Activated naive CD4-positive, alpha-beta T cell treated with anti-CD3 and anti-CD28 coated beads for 36 hours (primary cell): ENCODE data around the gene SLFN14. TPM values are rescaled to one million over a fixed set of nuclear protein-coding genes. Genes with fewer than 3 reads are reported as not detected.
"Not testable (repeated sequence)": the region's sequence is repeated elsewhere in the genome, so short reads cannot be mapped to it uniquely, and the experiment has no call there.

Experiments
- CTCF ChIA-PET: fragments of 350-600 bp; sonication (Branson Sonifier 250); formaldehyde crosslinking; loops from one replicate; lab custom pipeline; 2021; ENCODE audit warnings: antibody characterized with exemption; lab: Charles Lee
- DNase-seq: peaks from one replicate; pipeline ENCODE4 v3.0.0-alpha.2; 2020
- H3K27ac Mint-ChIP-seq: one replicate; pipeline ENCODE4 v1.8.0; 2021; ENCODE audit warnings: mild to moderate bottlenecking, mixed read lengths
- H3K27me3 Mint-ChIP-seq: one replicate; pipeline ENCODE4 v1.8.0; 2021; ENCODE audit warnings: low read depth, mixed read lengths
- H3K36me3 Mint-ChIP-seq: one replicate; pipeline ENCODE4 v1.8.0; 2021; ENCODE audit warnings: low read depth, mixed read lengths
- H3K4me1 Mint-ChIP-seq: one replicate; pipeline ENCODE4 v1.8.0; 2021; ENCODE audit warnings: low read depth, mixed read lengths
- H3K4me3 Mint-ChIP-seq: one replicate; pipeline ENCODE4 v1.8.0; 2021; ENCODE audit warnings: mild to moderate bottlenecking, moderate library complexity, mixed read lengths
- H3K9me3 Mint-ChIP-seq: one replicate; pipeline ENCODE4 v1.8.0; 2021; ENCODE audit warnings: mixed read lengths
- intact Hi-C: fragments of 100-400 bp; cut with micrococcal nuclease; formaldehyde crosslinking; loops from one replicate; pipeline ENCODE4 v1.15.1; 2023
- total RNA-seq, 2 experiments: library from RNA; stranded (reverse); gene quantifications; one replicate each; pipeline ENCODE4 v1.2.3, GENCODE V29; 2021

The SLFN14 gene
- total RNA-seq, 2 experiments from 2014 or later, result not detected

- Mint-ChIP-seq H3K4me3 (no peak overlapping the region), H3K4me1 (peaks cover 87% of the 10 kb centered on the region), H3K9me3 (no peaks in the 10 kb centered on the region), H3K36me3 (peaks cover 37% of the 10 kb centered on the region), H3K27me3 (no peaks in the 10 kb centered on the region), H3K27ac (no peak overlapping the region)
- CTCF ChIA-PET, result no interaction called here
- DNase-seq, result no peak
- intact Hi-C loops, result no loop called here
These were observed 40.6 kb downstream of the SLFN14 start for GRCh38 chr17:35519906-35520442.

GRCh38 chr17:35519439-35519838 lies 41.2 kb downstream of the SLFN14 start:
- CTCF ChIA-PET, result no interaction called here
- no peak overlapping the region for H3K27ac Mint-ChIP-seq

GRCh38 chr17:35518431-35518830 lies 42.2 kb downstream of the SLFN14 start:
- H3K27ac Mint-ChIP-seq, H3K27me3 Mint-ChIP-seq, intact Hi-C loops, H3K9me3 Mint-ChIP-seq, H3K4me3 Mint-ChIP-seq, DNase-seq: not testable (repeated sequence)
- peaks cover 50% of the 10 kb centered on the region for H3K36me3 Mint-ChIP-seq
- CTCF ChIA-PET, result interaction anchor here (0.6 kb wide), 1 partner anchor 270 kb away, joined by 3 read pairs; no protein-coding TSS in a partner anchor
- peaks cover 82% of the 10 kb centered on the region for H3K4me1 Mint-ChIP-seq

More at GRCh38 chr17:35519439-35519838, 41.2 kb downstream of the SLFN14 start:
- intact Hi-C loops, result no loop called here
- H3K4me1 Mint-ChIP-seq, result peaks cover 84% of the 10 kb centered on the region
- DNase-seq, result no peak
- H3K4me3 Mint-ChIP-seq, result no peak overlapping the region
- H3K27me3 Mint-ChIP-seq, result no peaks in the 10 kb centered on the region
- no peaks in the 10 kb centered on the region for H3K9me3 Mint-ChIP-seq
- peaks cover 41% of the 10 kb centered on the region for H3K36me3 Mint-ChIP-seq

GRCh38 chr17:35515027-35515426 lies 45.6 kb downstream of the SLFN14 start:
- no peaks in the 10 kb centered on the region for H3K27me3 Mint-ChIP-seq
- intact Hi-C loops, result no loop called here
- CTCF ChIA-PET, result no interaction called here
- peaks cover 55% of the 10 kb centered on the region for H3K36me3 Mint-ChIP-seq
- no peak for DNase-seq
- no peak overlapping the region for H3K27ac Mint-ChIP-seq
- peaks cover 68% of the 10 kb centered on the region for H3K4me1 Mint-ChIP-seq
- no peaks in the 10 kb centered on the region for H3K9me3 Mint-ChIP-seq
- H3K4me3 Mint-ChIP-seq, result no peak overlapping the region

GRCh38 chr17:35514564-35514963 lies 46.1 kb downstream of the SLFN14 start:
- H3K4me1 Mint-ChIP-seq, result peaks cover 66% of the 10 kb centered on the region
- H3K27ac Mint-ChIP-seq, result no peak overlapping the region
- intact Hi-C loops, result no loop called here
- no peaks in the 10 kb centered on the region for H3K9me3 Mint-ChIP-seq
- CTCF ChIA-PET, result no interaction called here
- no peaks in the 10 kb centered on the region for H3K27me3 Mint-ChIP-seq
- no peak for DNase-seq
- no peak overlapping the region for H3K4me3 Mint-ChIP-seq
- peaks cover 54% of the 10 kb centered on the region for H3K36me3 Mint-ChIP-seq

Other genes with a start within 250 kb of the SLFN14 start
- 10 to 100 TPM; 46.4 to 49.6 TPM for gene SLFN11, start 187.2 kb downstream of the SLFN14 start, total RNA-seq
- gene SLFN12, start 128.3 kb downstream of the SLFN14 start, total RNA-seq, result 1 to 10 TPM; 5.3 to 5.6 TPM
- gene SLFN13, start 112.1 kb downstream of the SLFN14 start, total RNA-seq, result 10 to 100 TPM; 28.6 to 30.1 TPM
- 10 to 100 TPM; 23.5 to 25.2 TPM for gene SLFN12L, start 23.1 kb downstream of the SLFN14 start, total RNA-seq
- 1 to 10 TPM; 6.2 to 6.5 TPM for gene PEX12, start 17.8 kb upstream of the SLFN14 start, total RNA-seq
- gene AP2B1, start 26.5 kb upstream of the SLFN14 start, total RNA-seq, result 100 to 1,000 TPM; 158 to 172 TPM
- 1 to 10 TPM in 1 of 2 experiments, under 1 TPM in 1; 0.96 to 1.1 TPM for gene RASL10B, start 170.8 kb upstream of the SLFN14 start, total RNA-seq
- gene GAS2L2, start 192.4 kb upstream of the SLFN14 start, total RNA-seq, result under 1 TPM in 1 of 2 experiments, not detected in 1; 0.07 TPM
- not detected for gene C17orf50, start 200.1 kb upstream of the SLFN14 start, total RNA-seq
- under 1 TPM; 0.19 to 0.35 TPM for gene MMP28, start 234.8 kb upstream of the SLFN14 start, total RNA-seq
- gene TAF15, start 248.7 kb upstream of the SLFN14 start, total RNA-seq, result 100 to 1,000 TPM; 252 to 256 TPM